ENCODE measurements around the gene ARHGAP26. TPM values are rescaled to one million over a fixed set of nuclear protein-coding genes. Genes with fewer than 3 reads are reported as not detected.
A peak's percentile ranks its signal among the peaks of the same experiment; 100 is the strongest.

Gene ARHGAP26
- total RNA-seq, 1 experiment from 2014 or later = 34.5 TPM

DNA sequence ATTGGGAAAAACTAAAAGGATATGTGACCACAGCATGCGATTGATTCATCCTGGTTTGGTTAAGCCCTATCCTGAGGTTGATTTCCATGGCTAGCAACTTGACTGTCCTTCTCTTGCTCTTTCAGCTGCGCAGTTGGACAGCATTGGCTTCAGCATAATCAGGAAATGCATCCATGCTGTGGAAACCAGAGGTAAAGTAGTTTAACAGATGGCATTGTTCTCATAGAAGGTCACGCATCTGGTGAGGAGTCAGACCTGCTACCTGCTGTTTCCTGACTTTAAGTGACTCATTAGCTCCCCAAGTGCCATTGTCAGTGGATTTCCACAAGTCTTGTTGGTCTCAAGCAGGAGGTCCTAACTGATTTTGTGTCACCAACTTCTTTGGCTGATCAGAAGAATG is 266.9 kb downstream of the ARHGAP26 start:
- intact Hi-C loops (cut with micrococcal nuclease) = no loop called here
- CTCF ChIA-PET = no interaction called here
- RAD21 ChIA-PET (ENCODE audit: low non-redundant PET in 1 of 2, low total read pairs in 2 of 2, uncharacterized antibody in 2 of 2, unreplicated experiment in 2 of 2) = no interaction called here
- Histone ChIP-seq H3K4me2 (ENCODE audit: low read length) (peak overlapping the region; percentile 37), H2AFZ (ENCODE audit: low read depth, low read length, poor library complexity, severe bottlenecking) (no peak overlapping the region), H3K9me3 (ENCODE audit: control insufficient read depth in 1 of 2, insufficient read depth in 1 of 2, low read depth in 1 of 2, low read length in 2 of 2) (no peaks in the 10 kb centered on the region), H3K27ac (ENCODE audit: low read depth, low read length) (no peak overlapping the region), H4K20me1 (ENCODE audit: insufficient read depth) (no peaks in the 10 kb centered on the region), H3K27me3 (ENCODE audit: insufficient read depth, low read length) (no peaks in the 10 kb centered on the region), H3K79me2 (ENCODE audit: insufficient read depth, low read length) (no peaks in the 10 kb centered on the region), H3K36me3 (ENCODE audit: control insufficient read depth in 1 of 2, insufficient read depth in 2 of 2, low read length in 2 of 2) (no peaks in the 10 kb centered on the region), H3K4me3 (replicated peaks in 1 of 2; ENCODE audit: low read depth in 1 of 2, low read length in 2 of 2) (no peak overlapping the region), H3K9ac (ENCODE audit: low read length) (no peak overlapping the region), H3K4me1 (ENCODE audit: control insufficient read depth in 1 of 2, insufficient read depth in 2 of 2, low read length in 2 of 2) (peaks cover 25 to 48% of the 10 kb centered on the region in 2 experiments), H3K9me2 (ENCODE audit: insufficient read depth) (no peaks in the 10 kb centered on the region)
- no peak for TF ChIP-seq POLR2AphosphoS5 (IDR thresholded peaks at IDR 0.05; ENCODE audit: low read depth, low read length)
- peak; percentile 47; the same call in 1 of the 2 replicates for TF ChIP-seq SP1 (IDR thresholded peaks at IDR 0.05; ENCODE audit: low read depth)
- no peak for TF ChIP-seq EZH2phosphoT487 (IDR thresholded peaks at IDR 0.05; ENCODE audit: borderline replicate concordance)
- TF ChIP-seq JUND (IDR thresholded peaks at IDR 0.05) = peak; percentile 41
- TF ChIP-seq CBX3 (IDR thresholded peaks at IDR 0.05; ENCODE audit: low read depth) = no peak
- TF ChIP-seq CEBPB (IDR thresholded peaks at IDR 0.05; ENCODE audit: low read depth) = no peak
- peak; percentile 50 for TF ChIP-seq FOSL1 (IDR thresholded peaks at IDR 0.05; ENCODE audit: low read depth)
- TF ChIP-seq, protein P1, sequence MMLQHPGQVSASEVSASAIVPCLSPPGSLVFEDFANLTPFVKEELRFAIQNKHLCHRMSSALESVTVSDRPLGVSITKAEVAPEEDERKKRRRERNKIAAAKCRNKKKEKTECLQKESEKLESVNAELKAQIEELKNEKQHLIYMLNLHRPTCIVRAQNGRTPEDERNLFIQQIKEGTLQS (IDR thresholded peaks at IDR 0.05) = no peak
- no peak for TF ChIP-seq SIN3A (IDR thresholded peaks at IDR 0.05; ENCODE audit: low read depth)
- TF ChIP-seq ELF1 (IDR thresholded peaks at IDR 0.05; ENCODE audit: borderline replicate concordance, low read depth) = no peak
- TF ChIP-seq, protein P2, sequence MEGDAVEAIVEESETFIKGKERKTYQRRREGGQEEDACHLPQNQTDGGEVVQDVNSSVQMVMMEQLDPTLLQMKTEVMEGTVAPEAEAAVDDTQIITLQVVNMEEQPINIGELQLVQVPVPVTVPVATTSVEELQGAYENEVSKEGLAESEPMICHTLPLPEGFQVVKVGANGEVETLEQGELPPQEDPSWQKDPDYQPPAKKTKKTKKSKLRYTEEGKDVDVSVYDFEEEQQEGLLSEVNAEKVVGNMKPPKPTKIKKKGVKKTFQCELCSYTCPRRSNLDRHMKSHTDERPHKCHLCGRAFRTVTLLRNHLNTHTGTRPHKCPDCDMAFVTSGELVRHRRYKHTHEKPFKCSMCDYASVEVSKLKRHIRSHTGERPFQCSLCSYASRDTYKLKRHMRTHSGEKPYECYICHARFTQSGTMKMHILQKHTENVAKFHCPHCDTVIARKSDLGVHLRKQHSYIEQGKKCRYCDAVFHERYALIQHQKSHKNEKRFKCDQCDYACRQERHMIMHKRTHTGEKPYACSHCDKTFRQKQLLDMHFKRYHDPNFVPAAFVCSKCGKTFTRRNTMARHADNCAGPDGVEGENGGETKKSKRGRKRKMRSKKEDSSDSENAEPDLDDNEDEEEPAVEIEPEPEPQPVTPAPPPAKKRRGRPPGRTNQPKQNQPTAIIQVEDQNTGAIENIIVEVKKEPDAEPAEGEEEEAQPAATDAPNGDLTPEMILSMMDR (IDR thresholded peaks at IDR 0.05 in 2 of 3, conservative IDR thresholded peaks at IDR 0.05 in 1 of 3; ENCODE audit: borderline replicate concordance in 1 of 3, insufficient read depth in 1 of 3, low read depth in 2 of 3, low read length in 2 of 3) = no peak
- 0 out of 2 replicates have a peak, but pooled peaks have one; percentile 14 for TF ChIP-seq SRF (IDR thresholded peaks at IDR 0.05; ENCODE audit: low read depth)
- TF ChIP-seq TCF7L2 (IDR thresholded peaks at IDR 0.05; ENCODE audit: borderline replicate concordance, extremely low read depth, insufficient read depth, insufficient read length) = no peak
- no peak for TF ChIP-seq ZFX (IDR thresholded peaks at IDR 0.05)
- POLR2A ChIA-PET = no interaction called here
- DNase-seq (ENCODE audit: low read depth, low spot score) (peak; percentile 45), ATAC-seq (no peak)
- no TSS peak for BruUV-seq (replicated peaks)
